Heart right ventricle (tissue), 16 donors: ENCODE data around the gene TMEM170A. TPM values are rescaled to one million over a fixed set of nuclear protein-coding genes. Genes with fewer than 3 reads are reported as not detected.

ENCODE experiments used
- ATAC-seq, 8 donors: fragments of 200-7000 bp; cut with Tn5 transposase; one replicate each; pipeline ENCODE4 v1.9.1; 2020; ENCODE audit warnings: mild to moderate bottlenecking in 8 of 8, moderate library complexity in 8 of 8, moderate number of reproducible peaks in 1 of 8
- DNase-seq, 2 donors: peaks; one replicate each; pipeline ENCODE4 v3.0.0-alpha.2; 2020
- H3K27ac ChIP-seq, 10 donors: fragments of 200-600 bp; sonication (generic) in 2 of 10; one replicate each; pipeline versions ENCODE4 v1.5.0 to v1.8.0; 2020 to 2022; ENCODE audit warnings: mild to moderate bottlenecking in 3 of 10
- H3K27me3 ChIP-seq, 7 donors: fragments of 200-600 bp; one replicate each; pipeline ENCODE4 v1.8.0; 2021 to 2022; ENCODE audit warnings: mild to moderate bottlenecking in 2 of 7
- H3K36me3 ChIP-seq, 9 donors: fragments of 200-600 bp; sonication (generic) in 1 of 9; one replicate each; pipeline versions ENCODE4 v1.5.0 to v1.8.0; 2020 to 2022; ENCODE audit warnings: mild to moderate bottlenecking in 2 of 9
- H3K4me1 ChIP-seq, 9 donors: fragments of 200-600 bp; sonication (generic) in 1 of 9; one replicate each; pipeline versions ENCODE4 v1.5.0 to v1.8.0; 2020 to 2022; ENCODE audit warnings: mild to moderate bottlenecking in 4 of 9
- H3K4me3 ChIP-seq, 10 donors: fragments of 200-600 bp; sonication (generic) in 2 of 10; one replicate each; pipeline versions ENCODE4 v1.5.0 to v1.8.0; 2020 to 2022; ENCODE audit warnings: mild to moderate bottlenecking in 7 of 10, moderate library complexity in 2 of 10
- H3K9me3 ChIP-seq, 11 donors: fragments of 200-600 bp in 10 of 11; sonication (generic) in 2 of 11; one replicate each; pipeline versions ENCODE4 v1.5.0 to v1.8.0; 2013 to 2022; ENCODE audit warnings: mild to moderate bottlenecking in 2 of 11, control low read depth in 1 of 11, moderate library complexity in 1 of 11
- CTCF ChIP-seq, 9 donors: fragments of 200-600 bp; sonication (generic) in 2 of 9; IDR thresholded peaks; one replicate each; pipeline versions ENCODE4 v1.5.0 to v1.8.0; 2021 to 2022; ENCODE audit warnings: antibody characterized with exemption in 9 of 9, mild to moderate bottlenecking in 5 of 9, moderate library complexity in 1 of 9
- WGBS, 2 donors: extraction: QIAGEN DNeasy Blood & Tissue Kit; methylation state at CpG; one replicate each; pipeline ENCODE4 v1.1.7; 2013; ENCODE audit warnings: inconsistent platforms in 1 of 2; 5-methylcytosine and 5-hydroxymethylcytosine counted together
- intact Hi-C, 10 donors: fragments of 100-400 bp; cut with DNase I; formaldehyde crosslinking; loops; one replicate each; pipeline versions ENCODE4 v1.11.1 to v1.14.2; 2022
- polyA plus RNA-seq, 2 donors: library from polyadenylated mRNA; stranded (reverse); fragments of 200-250 nt; gene quantifications; one replicate each; pipeline ENCODE4 v1.2.3, GENCODE V29; 2013
- total RNA-seq, 10 donors: library from RNA; stranded (reverse); fragmentation: NEBNext Ultra II Directional in 3 of 10; extraction: Animal tissue kit (Norgen Biotek cat#: 25700) in 3 of 10; gene quantifications; one replicate each; pipeline versions ENCODE4 v1.2.1 to v1.2.4, GENCODE V29; 2021 to 2023
- donor health status: Arrhythmogenic right ventricular cardiomyopathy.
- donor health status: ischemic (EF 13 %, LVEDD 7.1; RV severe dilation, severe dysfunction).
- donor health status: healthy with polysubstance abuse.
- donor health status: DM: no; HTN: yes; CAD: no.
- donor health status: DM: no; HTN: no; CAD: no.
- donor health status: ischemic (EF 25% LVEDD 6.9; RV normal size, moderate dysfunction).
- donor health status: ischemic (EF 25% LVEDD 5.7; RV mildly dilated, moderate dysfunction).
- donor health status: healthy.
- donor health status: DM: yes; HTN: yes; CAD: no.
- donor health status: Ischemic cardiomyopathy.
- donor health status: ischemic (EF 35%, LVEDD 5.7; RV mildly dilated, moderate dysfunction).
- donor health status: nonischemic (EF 11% LVEDD 7.7; RV severe dilation, severe dysfunction).
- donor health status: DM: yes; HTN: yes; CAD: no.
- donor health status: PGD.
- donor health status: ischemic (EF 29% LVEDD 5.4; RV normal size, mild dysfunction).
- donor health status: nonischemic (EF 23%, LVEDD 6.1; RV moderate dilation, normal function).

The TMEM170A gene
- total and polyA plus RNA-seq, 12 donors: 3.8 to 12.5 (median 8.8) TPM

- peaks cover 0 to 5% (median 0%) of the 10 kb centered on the region in 9 donors for H3K36me3 ChIP-seq
- intact Hi-C loops: no loop called here
- H3K4me1 ChIP-seq: peaks cover 0 to 69% (median 30%) of the 10 kb centered on the region in 9 donors
- no peak overlapping the region for H3K4me3 ChIP-seq
- 95 to 96% methylated on average over 2 of the region's 2 CpGs for WGBS, 2 donors
- no peak for ATAC-seq
- TF ChIP-seq CTCF (IDR thresholded peaks at IDR 0.05): no peak
- H3K9me3 ChIP-seq: no peaks in the 10 kb centered on the region
- no peaks in the 10 kb centered on the region for H3K27me3 ChIP-seq
- no peak overlapping the region for H3K27ac ChIP-seq
- DNase-seq: no peak
Measured at GRCh38 chr16:75458439-75458838, 6.0 kb downstream of the TMEM170A start.

- ATAC-seq (no peak), DNase-seq (no peak)
- H3K27ac ChIP-seq: no peak overlapping the region
- no peaks in the 10 kb centered on the region for H3K9me3 ChIP-seq
- 94 to 96% methylated on average over 4 of the region's 4 CpGs for WGBS, 2 donors
- H3K4me1 ChIP-seq: peaks cover 0 to 69% (median 28%) of the 10 kb centered on the region in 9 donors
- no peaks in the 10 kb centered on the region for H3K27me3 ChIP-seq
- intact Hi-C loops: no loop called here
- H3K4me3 ChIP-seq: no peak overlapping the region
- TF ChIP-seq CTCF (IDR thresholded peaks at IDR 0.05): no peak
- H3K36me3 ChIP-seq: peaks cover 0 to 5% (median 0%) of the 10 kb centered on the region in 9 donors
Measured at GRCh38 chr16:75458029-75458428, 6.5 kb downstream of the TMEM170A start.

- Histone ChIP-seq H3K36me3 (peaks cover 0 to 5% (median 0%) of the 10 kb centered on the region in 9 donors), H3K9me3 (no peaks in the 10 kb centered on the region), H3K27me3 (no peaks in the 10 kb centered on the region), H3K4me1 (peaks cover 0 to 68% (median 25%) of the 10 kb centered on the region in 9 donors), H3K4me3 (no peak overlapping the region), H3K27ac (peak overlapping the region in 1 of 10 donors; percentile 31)
- WGBS, 2 donors: 96% methylated on average over 5 of the region's 5 CpGs
- intact Hi-C loops: no loop called here
- ATAC-seq (no peak), DNase-seq (no peak)
- no peak for TF ChIP-seq CTCF (IDR thresholded peaks at IDR 0.05)
Measured at GRCh38 chr16:75457485-75458021, 6.9 kb downstream of the TMEM170A start.

GRCh38 chr16:75456971-75457370 lies 7.5 kb downstream of the TMEM170A start:
- 76 to 95% methylated on average over 1 of the region's 1 CpG for WGBS, 2 donors
- TF ChIP-seq CTCF (IDR thresholded peaks at IDR 0.05): no peak
- H3K4me1 ChIP-seq: peaks cover 0 to 68% (median 21%) of the 10 kb centered on the region in 9 donors
- DNase-seq: no peak
- intact Hi-C loops: no loop called here
- ATAC-seq: peak in 2 of 8 donors; percentile 38 to 53
- H3K27me3 ChIP-seq: no peaks in the 10 kb centered on the region
- no peaks in the 10 kb centered on the region for H3K9me3 ChIP-seq
- H3K4me3 ChIP-seq: no peak overlapping the region
- H3K27ac ChIP-seq: peak overlapping the region in 2 of 10 donors; percentile 28 to 31
- H3K36me3 ChIP-seq: peaks cover 0 to 5% (median 0%) of the 10 kb centered on the region in 9 donors
